HEK293 (cell line): Measurements from ENCODE around the gene PRKCD.

ENCODE experiments used
- CTCF ChIA-PET: fragments of 350-600 bp; formaldehyde crosslinking; extraction: SDS; loops from one replicate; lab custom pipeline; 2021; ENCODE audit warnings: antibody characterized with exemption; lab: Yijun Ruan, JAX
- POLR2A ChIA-PET: fragments of 300-600 bp; formaldehyde crosslinking; extraction: SDS; loops from one replicate; lab custom pipeline; 2020; ENCODE audit warnings: antibody characterized with exemption, inconsistent platforms; lab: Yijun Ruan, JAX
- H3K27ac ChIP-seq: fragments of 200-500 bp; sonication (Bioruptor generic); 2 replicates; pipeline ENCODE4 v1.5.1; 2014; ENCODE audit warnings: low read depth, low read length, control low read depth, inconsistent platforms; ENCODE audit errors: extremely low read depth
- H3K36me3 ChIP-seq, 2 experiments: fragments of 200-500 bp in 1 of 2; sonication (Bioruptor generic) in 1 of 2; 1 replicate in 1 of 2; 2 replicates in 1 of 2; pipeline ENCODE4 v1.5.1; 2014 to 2017; ENCODE audit warnings: inconsistent platforms in 2 of 2, low read length in 2 of 2; ENCODE audit not compliant: control insufficient read depth in 2 of 2, insufficient read depth in 1 of 2
- H3K4me1 ChIP-seq: fragments of 200-500 bp; sonication (Bioruptor generic); 2 replicates; pipeline ENCODE4 v1.5.1; 2014; ENCODE audit warnings: mild to moderate bottlenecking, low read length, inconsistent platforms; ENCODE audit not compliant: control insufficient read depth, insufficient read depth
- H3K4me3 ChIP-seq: 2 replicates; pipeline ENCODE4 v1.5.1; 2011; ENCODE audit warnings: low read depth, mild to moderate bottlenecking, control low read depth, low read length, moderate library complexity
- H3K9me3 ChIP-seq: fragments of 200-500 bp; sonication (Bioruptor generic); 2 replicates; pipeline ENCODE4 v1.5.1; 2014; ENCODE audit warnings: low read depth, low read length, inconsistent platforms; ENCODE audit not compliant: control insufficient read depth, insufficient read depth
- EGR2 ChIP-seq: fragments of 450-650 bp; formaldehyde crosslinking; IDR thresholded peaks from 2 replicates; pipeline ENCODE4 v1.5.1; 2016; ENCODE audit warnings: low read depth, missing biosample characterization, missing genetic modification characterization
- HOXA7 ChIP-seq: sonication (generic); formaldehyde crosslinking; IDR thresholded peaks from 2 replicates; pipeline ENCODE4 v1.8.1; 2022; ENCODE audit warnings: missing genetic modification reagents, borderline replicate concordance
- KLF8 ChIP-seq: fragments of 450-650 bp; formaldehyde crosslinking; IDR thresholded peaks from 2 replicates; pipeline ENCODE4 v1.5.1; 2016; ENCODE audit warnings: missing biosample characterization, missing genetic modification characterization
- PATZ1 ChIP-seq: fragments of 450-650 bp; formaldehyde crosslinking; IDR thresholded peaks from 2 replicates; pipeline ENCODE4 v1.5.1; 2016; ENCODE audit warnings: missing biosample characterization, missing genetic modification characterization
- PRDM6 ChIP-seq: fragments of 450-650 bp; formaldehyde crosslinking; IDR thresholded peaks from 2 replicates; pipeline ENCODE4 v1.5.1; 2017; ENCODE audit warnings: missing biosample characterization, missing genetic modification characterization
- REST ChIP-seq: fragments of 450-650 bp; formaldehyde crosslinking; IDR thresholded peaks from 2 replicates; pipeline ENCODE4 v1.5.1; 2016; ENCODE audit warnings: missing biosample characterization, missing genetic modification characterization
- YY1 ChIP-seq: fragments of 450-650 bp; formaldehyde crosslinking; IDR thresholded peaks from 2 replicates; pipeline ENCODE4 v1.5.1; 2018; ENCODE audit warnings: missing biosample characterization, missing genetic modification characterization
- YY2 ChIP-seq: fragments of 450-650 bp; formaldehyde crosslinking; IDR thresholded peaks from 2 replicates; pipeline ENCODE4 v1.5.1; 2016; ENCODE audit warnings: missing biosample characterization, missing genetic modification characterization
- ZNF133 ChIP-seq: fragments of 450-650 bp; formaldehyde crosslinking; IDR thresholded peaks from 2 replicates; pipeline ENCODE4 v1.5.1; 2016; ENCODE audit warnings: missing biosample characterization, missing genetic modification characterization
- ZNF140 ChIP-seq: fragments of 450-650 bp; formaldehyde crosslinking; IDR thresholded peaks from 2 replicates; pipeline ENCODE4 v1.5.1; 2016; ENCODE audit warnings: missing biosample characterization, missing genetic modification characterization
- ZNF146 ChIP-seq: fragments of 450-650 bp; formaldehyde crosslinking; IDR thresholded peaks from 2 replicates; pipeline ENCODE4 v1.5.1; 2016; ENCODE audit warnings: missing biosample characterization, missing genetic modification characterization
- ZNF148 ChIP-seq: fragments of 450-650 bp; formaldehyde crosslinking; IDR thresholded peaks from 2 replicates; pipeline ENCODE4 v1.5.0; 2017; ENCODE audit warnings: missing biosample characterization, missing genetic modification characterization, borderline replicate concordance
- ZNF155 ChIP-seq: fragments of 450-650 bp; formaldehyde crosslinking; IDR thresholded peaks from 2 replicates; pipeline ENCODE4 v1.5.1; 2016; ENCODE audit warnings: missing biosample characterization, missing genetic modification characterization
- ZNF266 ChIP-seq: fragments of 450-650 bp; formaldehyde crosslinking; IDR thresholded peaks from 2 replicates; pipeline ENCODE4 v1.5.1; 2016; ENCODE audit warnings: missing biosample characterization, missing genetic modification characterization, low read depth
- ZNF274 ChIP-seq, 2 experiments: fragments of 200-500 bp in 1 of 2; fragments of 450-650 bp in 1 of 2; sonication (Bioruptor generic) in 1 of 2; formaldehyde crosslinking in 1 of 2; IDR thresholded peaks; 2 replicates each; pipeline versions ENCODE4 v1.5.1 to v1.6.1; 2014 to 2016; ENCODE audit warnings: borderline replicate concordance in 1 of 2, inconsistent platforms in 1 of 2, low read length in 1 of 2, missing biosample characterization in 1 of 2, missing genetic modification characterization in 1 of 2
- ZNF324 ChIP-seq: fragments of 450-650 bp; formaldehyde crosslinking; IDR thresholded peaks from 2 replicates; pipeline ENCODE4 v1.5.1; 2016; ENCODE audit warnings: missing biosample characterization, missing genetic modification characterization
- ZNF423 ChIP-seq: fragments of 450-650 bp; formaldehyde crosslinking; IDR thresholded peaks from 2 replicates; pipeline ENCODE4 v1.5.1; 2016; ENCODE audit warnings: missing biosample characterization, missing genetic modification characterization
- ZNF473 ChIP-seq: fragments of 450-650 bp; formaldehyde crosslinking; IDR thresholded peaks from 2 replicates; pipeline ENCODE4 v1.5.1; 2017; ENCODE audit warnings: missing biosample characterization, missing genetic modification characterization
- ZNF529 ChIP-seq: fragments of 450-650 bp; formaldehyde crosslinking; IDR thresholded peaks from 2 replicates; pipeline ENCODE4 v1.5.1; 2017; ENCODE audit warnings: missing genetic modification characterization, missing biosample characterization; ENCODE audit not compliant: insufficient replicate concordance
- ZNF639 ChIP-seq: fragments of 450-650 bp; formaldehyde crosslinking; IDR thresholded peaks from 2 replicates; pipeline ENCODE4 v1.5.1; 2016; ENCODE audit warnings: missing biosample characterization, missing genetic modification characterization
- ZNF692 ChIP-seq: fragments of 450-650 bp; formaldehyde crosslinking; IDR thresholded peaks from 2 replicates; pipeline ENCODE4 v1.5.1; 2016; ENCODE audit warnings: missing biosample characterization, missing genetic modification characterization
- ZNF785 ChIP-seq: fragments of 450-650 bp; formaldehyde crosslinking; IDR thresholded peaks from 2 replicates; pipeline ENCODE4 v1.5.1; 2016; ENCODE audit warnings: missing biosample characterization, missing genetic modification characterization

PRKCD gene

GRCh38 chr3:53161450-53161819 is 426 bp downstream of the PRKCD start (continued):
- 0 out of 2 replicates have a peak, but pooled peaks have one; percentile 20 for TF ChIP-seq YY2 (tag by site-specific recombination)

GRCh38 chr3:53161820-53162671 is 1.0 kb downstream of the PRKCD start:
- POLR2A ChIA-PET, result no interaction called here
- TF ChIP-seq ZNF639 (tag by site-specific recombination) (no peak), ZNF133 (0 out of 2 replicates have a peak, but pooled peaks have one; percentile 9), ZNF274 (IDR thresholded peaks at IDR 0.05; ENCODE audit: low read length) (no peak), ZNF274 (tag by site-specific recombination; IDR thresholded peaks at IDR 0.05; ENCODE audit: borderline replicate concordance) (no peak), ZNF423 (no peak), ZNF155 (no peak), ZNF146 (tag by site-specific recombination) (no peak), HOXA7 (CRISPR knock-in tag) (no peak), ZNF266 (no peak), ZNF785 (tag by site-specific recombination) (0 out of 2 replicates have a peak, but pooled peaks have one; percentile 52), KLF8 (peak; percentile 23; the same call in 1 of the 2 replicates), PRDM6 (tag by site-specific recombination) (no peak), ZNF529 (no peak), REST (no peak), ZNF473 (tag by site-specific recombination) (no peak), ZNF140 (tag by site-specific recombination) (no peak), ZNF324 (tag by site-specific recombination) (no peak), EGR2 (tag by site-specific recombination) (peak; percentile 81), ZNF692 (no peak), YY1 (tag by site-specific recombination) (no peak), PATZ1 (tag by site-specific recombination) (peak; percentile 55), ZNF148 (tag by site-specific recombination) (no peak)

More at GRCh38 chr3:53161820-53162671, 1.0 kb downstream of the PRKCD start:
- peak overlapping the region; percentile 82 for H3K4me3 ChIP-seq
- H3K4me1 ChIP-seq, result no peaks in the 10 kb centered on the region
- no peak overlapping the region for H3K27ac ChIP-seq
- CTCF ChIA-PET, result interaction anchor here (0.5 kb wide), 1 partner anchor 34 kb away, joined by 3 read pairs; no protein-coding TSS in a partner anchor
- H3K9me3 ChIP-seq, result no peaks in the 10 kb centered on the region
- peaks cover 0 to 16% of the 10 kb centered on the region in 2 experiments; a peak in 1 of 3 replicates for H3K36me3 ChIP-seq
